ENCODE measurements around the gene C1orf56.
A peak's percentile ranks its signal among the peaks of the same experiment; 100 is the strongest.

The C1orf56 gene

GRCh38 chr1:151024540-151025146 is 22.9 kb upstream of the C1orf56 start:
- Histone ChIP-seq H3K9ac (ENCODE audit: low read depth, low read length) (no peak overlapping the region), H3K36me3 (ENCODE audit: control insufficient read depth, insufficient read depth, low read length) (peaks cover 31% of the 10 kb centered on the region), H3K9me3 (ENCODE audit: control insufficient read depth, insufficient read depth, low read length) (no peaks in the 10 kb centered on the region), H3K27me3 (ENCODE audit: control insufficient read depth, insufficient read depth, low read length) (no peaks in the 10 kb centered on the region), H3K27ac (ENCODE audit: low read depth, low read length) (no peak overlapping the region), H3K4me3 (ENCODE audit: low read depth, low read length) (no peak overlapping the region), H3K4me1 (ENCODE audit: control insufficient read depth, insufficient read depth, low read length) (no peaks in the 10 kb centered on the region)

GRCh38 chr1:151026460-151026859 is 21.1 kb upstream of the C1orf56 start:
- Histone ChIP-seq H3K9me3 (ENCODE audit: control insufficient read depth, insufficient read depth, low read length) (no peaks in the 10 kb centered on the region), H3K4me3 (ENCODE audit: low read depth, low read length) (no peak overlapping the region), H3K4me1 (ENCODE audit: control insufficient read depth, insufficient read depth, low read length) (no peaks in the 10 kb centered on the region), H3K27ac (ENCODE audit: low read depth, low read length) (no peak overlapping the region), H3K36me3 (ENCODE audit: control insufficient read depth, insufficient read depth, low read length) (peaks cover 43% of the 10 kb centered on the region), H3K27me3 (ENCODE audit: control insufficient read depth, insufficient read depth, low read length) (no peaks in the 10 kb centered on the region), H3K9ac (ENCODE audit: low read depth, low read length) (no peak overlapping the region)

DNA sequence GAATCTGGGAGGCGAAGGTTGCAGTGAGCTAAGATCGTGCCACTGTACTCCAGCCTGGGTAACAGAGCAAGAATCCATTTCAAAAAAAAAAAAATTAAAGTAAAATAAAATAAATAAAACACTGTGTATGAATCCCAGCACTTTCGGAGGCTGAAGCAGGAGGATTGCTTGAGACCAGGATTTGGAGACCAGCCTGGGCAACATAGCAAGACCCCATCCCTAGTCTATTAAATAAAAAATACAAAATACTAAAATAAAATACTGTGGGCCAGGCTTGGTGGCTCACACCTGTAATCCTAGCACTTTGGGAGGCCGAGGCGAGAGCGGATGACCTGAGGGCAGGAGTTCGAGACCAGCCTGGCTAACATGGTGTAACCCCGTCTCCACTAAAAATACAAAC is 15.4 kb upstream of the C1orf56 start:
- Histone ChIP-seq H3K9ac (ENCODE audit: low read depth, low read length) (no peak overlapping the region), H3K27me3 (ENCODE audit: control insufficient read depth, insufficient read depth, low read length) (no peaks in the 10 kb centered on the region), H3K9me3 (ENCODE audit: control insufficient read depth, insufficient read depth, low read length) (no peaks in the 10 kb centered on the region), H3K36me3 (ENCODE audit: control insufficient read depth, insufficient read depth, low read length) (peaks cover 44% of the 10 kb centered on the region), H3K27ac (ENCODE audit: low read depth, low read length) (no peak overlapping the region), H3K4me1 (ENCODE audit: control insufficient read depth, insufficient read depth, low read length) (peaks cover 7% of the 10 kb centered on the region), H3K4me3 (ENCODE audit: low read depth, low read length) (no peak overlapping the region)

DNA sequence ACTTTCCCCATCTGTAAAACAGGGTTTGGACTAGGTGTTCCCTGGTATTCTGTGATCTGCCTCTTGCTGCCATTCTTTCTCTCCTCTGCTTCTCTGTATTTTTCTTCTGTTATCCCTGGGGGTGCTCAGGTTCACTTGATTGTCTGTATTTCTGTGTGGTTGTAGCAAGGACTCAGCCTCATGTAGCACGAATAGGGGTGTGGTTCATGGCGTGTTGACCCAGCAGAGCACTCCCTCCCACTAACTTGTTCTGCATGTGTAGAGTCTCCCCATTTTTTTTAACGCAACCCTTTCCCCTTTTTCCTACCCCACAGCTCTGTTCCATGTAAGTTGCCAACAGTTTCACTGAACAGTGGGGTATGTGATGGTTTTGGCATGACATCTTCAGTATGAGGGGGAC is 12.4 kb upstream of the C1orf56 start:
- H3K9ac ChIP-seq (ENCODE audit: low read depth, low read length), result no peak overlapping the region
- H3K4me1 ChIP-seq (ENCODE audit: control insufficient read depth, insufficient read depth, low read length), result peaks cover 7% of the 10 kb centered on the region
- no peaks in the 10 kb centered on the region for H3K9me3 ChIP-seq (ENCODE audit: control insufficient read depth, insufficient read depth, low read length)
- no peak overlapping the region for H3K4me3 ChIP-seq (ENCODE audit: low read depth, low read length)
- no peak overlapping the region for H3K27ac ChIP-seq (ENCODE audit: low read depth, low read length)
- no peaks in the 10 kb centered on the region for H3K27me3 ChIP-seq (ENCODE audit: control insufficient read depth, insufficient read depth, low read length)
- peaks cover 26% of the 10 kb centered on the region for H3K36me3 ChIP-seq (ENCODE audit: control insufficient read depth, insufficient read depth, low read length)

DNA sequence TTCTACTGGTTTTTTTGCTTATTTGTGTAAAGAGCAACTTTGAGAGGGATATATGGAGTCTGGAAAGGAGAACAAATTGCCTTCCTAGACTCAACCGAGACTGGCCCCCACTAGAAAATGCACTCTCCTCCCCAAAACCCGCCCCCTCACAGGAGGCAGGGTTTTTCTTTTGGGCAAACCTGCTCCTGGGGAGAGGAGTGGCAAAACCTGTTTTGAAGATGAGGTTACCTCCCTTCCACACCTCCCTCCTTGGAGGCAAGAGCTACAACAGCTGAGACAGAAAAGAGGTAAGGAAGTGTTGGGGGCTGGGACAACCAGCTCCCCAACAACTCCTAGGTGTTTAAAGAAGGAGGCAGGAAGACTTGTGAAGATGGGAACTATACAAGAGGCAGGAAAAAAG is 11.2 kb upstream of the C1orf56 start, which contains the start of gene BNIPL:
TSS of gene BNIPL (plus strand) at position 231 of the 400 bp plus-strand sequence. CDS start at position 371, 140 bp downstream.
- H3K9ac ChIP-seq (ENCODE audit: low read depth, low read length), result no peak within 1 kb of the TSS
- peaks cover 7% of the 10 kb centered on the region for H3K4me1 ChIP-seq (ENCODE audit: control insufficient read depth, insufficient read depth, low read length)
- peak within 1 kb of the TSS; percentile 30; the same call in 1 of the 2 replicates for H3K4me3 ChIP-seq (ENCODE audit: low read depth, low read length)
- H3K36me3 ChIP-seq (ENCODE audit: control insufficient read depth, insufficient read depth, low read length), result peaks cover 17% of the 10 kb centered on the region
- no peaks in the 10 kb centered on the region for H3K9me3 ChIP-seq (ENCODE audit: control insufficient read depth, insufficient read depth, low read length)
- no peaks in the 10 kb centered on the region for H3K27me3 ChIP-seq (ENCODE audit: control insufficient read depth, insufficient read depth, low read length)
- peak within 1 kb of the TSS; percentile 39 for H3K27ac ChIP-seq (ENCODE audit: low read depth, low read length)

- H3K36me3 ChIP-seq (ENCODE audit: control insufficient read depth, insufficient read depth, low read length), result peaks cover 12% of the 10 kb centered on the region
- H3K27me3 ChIP-seq (ENCODE audit: control insufficient read depth, insufficient read depth, low read length), result no peaks in the 10 kb centered on the region
- H3K9me3 ChIP-seq (ENCODE audit: control insufficient read depth, insufficient read depth, low read length), result no peaks in the 10 kb centered on the region
- no peak overlapping the region for H3K9ac ChIP-seq (ENCODE audit: low read depth, low read length)
- peak overlapping the region; percentile 39 for H3K27ac ChIP-seq (ENCODE audit: low read depth, low read length)
- no peak overlapping the region for H3K4me3 ChIP-seq (ENCODE audit: low read depth, low read length)
- H3K4me1 ChIP-seq (ENCODE audit: control insufficient read depth, insufficient read depth, low read length), result peaks cover 7% of the 10 kb centered on the region
Observed at GRCh38 chr1:151037032-151037431, 10.5 kb upstream of the C1orf56 start.

DNA sequence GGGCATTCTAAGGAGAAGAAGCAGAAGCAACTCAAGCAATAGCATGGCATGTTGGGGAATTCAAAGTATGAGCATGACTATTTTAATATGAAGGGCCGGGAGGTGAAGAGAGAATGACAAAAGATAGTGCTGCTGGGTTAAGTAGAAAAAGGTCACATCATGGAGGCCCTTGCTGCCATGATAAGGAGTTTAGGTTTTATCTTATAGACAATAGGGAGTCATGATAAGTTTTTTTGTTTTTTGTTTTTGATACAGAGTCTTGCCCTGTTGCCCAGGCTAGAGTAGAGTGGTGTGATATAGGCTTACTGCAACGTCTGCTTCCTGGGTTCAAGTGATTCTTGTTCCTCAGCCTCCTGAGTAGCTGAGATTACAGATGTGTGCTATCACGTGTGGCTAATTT is 8.0 kb upstream of the C1orf56 start:
- peaks cover 7% of the 10 kb centered on the region for H3K4me1 ChIP-seq (ENCODE audit: control insufficient read depth, insufficient read depth, low read length)
- no peaks in the 10 kb centered on the region for H3K27me3 ChIP-seq (ENCODE audit: control insufficient read depth, insufficient read depth, low read length)
- H3K36me3 ChIP-seq (ENCODE audit: control insufficient read depth, insufficient read depth, low read length), result peaks cover 2% of the 10 kb centered on the region
- no peak overlapping the region for H3K9ac ChIP-seq (ENCODE audit: low read depth, low read length)
- no peak overlapping the region for H3K4me3 ChIP-seq (ENCODE audit: low read depth, low read length)
- H3K9me3 ChIP-seq (ENCODE audit: control insufficient read depth, insufficient read depth, low read length), result no peaks in the 10 kb centered on the region
- no peak overlapping the region for H3K27ac ChIP-seq (ENCODE audit: low read depth, low read length)

- Histone ChIP-seq H3K9me3 (ENCODE audit: control insufficient read depth, insufficient read depth, low read length) (no peaks in the 10 kb centered on the region), H3K4me1 (ENCODE audit: control insufficient read depth, insufficient read depth, low read length) (no peaks in the 10 kb centered on the region; the same call in 1 of the 2 replicates), H3K27me3 (ENCODE audit: control insufficient read depth, insufficient read depth, low read length) (no peaks in the 10 kb centered on the region), H3K9ac (ENCODE audit: low read depth, low read length) (no peak overlapping the region), H3K36me3 (ENCODE audit: control insufficient read depth, insufficient read depth, low read length) (no peaks in the 10 kb centered on the region), H3K4me3 (ENCODE audit: low read depth, low read length) (no peak overlapping the region), H3K27ac (ENCODE audit: low read depth, low read length) (no peak overlapping the region)
Observed at GRCh38 chr1:151043163-151043562, 4.4 kb upstream of the C1orf56 start.

DNA sequence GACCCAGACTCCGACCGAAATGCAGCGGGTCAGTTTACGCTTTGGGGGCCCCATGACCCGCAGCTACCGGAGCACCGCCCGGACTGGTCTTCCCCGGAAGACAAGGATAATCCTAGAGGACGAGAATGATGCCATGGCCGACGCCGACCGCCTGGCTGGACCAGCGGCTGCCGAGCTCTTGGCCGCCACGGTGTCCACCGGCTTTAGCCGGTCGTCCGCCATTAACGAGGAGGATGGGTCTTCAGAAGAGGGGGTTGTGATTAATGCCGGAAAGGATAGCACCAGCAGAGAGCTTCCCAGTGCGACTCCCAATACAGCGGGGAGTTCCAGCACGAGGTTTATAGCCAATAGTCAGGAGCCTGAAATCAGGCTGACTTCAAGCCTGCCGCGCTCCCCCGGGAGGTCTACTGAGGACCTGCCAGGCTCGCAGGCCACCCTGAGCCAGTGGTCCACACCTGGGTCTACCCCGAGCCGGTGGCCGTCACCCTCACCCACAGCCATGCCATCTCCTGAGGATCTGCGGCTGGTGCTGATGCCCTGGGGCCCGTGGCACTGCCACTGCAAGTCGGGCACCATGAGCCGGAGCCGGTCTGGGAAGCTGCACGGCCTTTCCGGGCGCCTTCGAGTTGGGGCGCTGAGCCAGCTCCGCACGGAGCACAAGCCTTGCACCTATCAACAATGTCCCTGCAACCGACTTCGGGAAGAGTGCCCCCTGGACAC is 534 bp downstream of the C1orf56 start:
- Histone ChIP-seq H3K27ac (ENCODE audit: low read depth, low read length) (peak overlapping the region; percentile 87), H3K9ac (ENCODE audit: low read depth, low read length) (peak overlapping the region; percentile 92), H3K4me1 (ENCODE audit: control insufficient read depth, insufficient read depth, low read length) (no peaks in the 10 kb centered on the region; the same call in 1 of the 2 replicates), H3K27me3 (ENCODE audit: control insufficient read depth, insufficient read depth, low read length) (no peaks in the 10 kb centered on the region), H3K4me3 (ENCODE audit: low read depth, low read length) (peak overlapping the region; percentile 86), H3K36me3 (ENCODE audit: control insufficient read depth, insufficient read depth, low read length) (peaks cover 30% of the 10 kb centered on the region), H3K9me3 (ENCODE audit: control insufficient read depth, insufficient read depth, low read length) (no peaks in the 10 kb centered on the region)

- Histone ChIP-seq H3K36me3 (ENCODE audit: control insufficient read depth, insufficient read depth, low read length) (peaks cover 36% of the 10 kb centered on the region), H3K9ac (ENCODE audit: low read depth, low read length) (no peak overlapping the region), H3K9me3 (ENCODE audit: control insufficient read depth, insufficient read depth, low read length) (no peaks in the 10 kb centered on the region), H3K4me1 (ENCODE audit: control insufficient read depth, insufficient read depth, low read length) (no peaks in the 10 kb centered on the region; the same call in 1 of the 2 replicates), H3K27ac (ENCODE audit: low read depth, low read length) (no peak overlapping the region), H3K4me3 (ENCODE audit: low read depth, low read length) (peak overlapping the region; percentile 86), H3K27me3 (ENCODE audit: control insufficient read depth, insufficient read depth, low read length) (no peaks in the 10 kb centered on the region)
Observed at GRCh38 chr1:151048645-151049032, 1.1 kb downstream of the C1orf56 start.

DNA sequence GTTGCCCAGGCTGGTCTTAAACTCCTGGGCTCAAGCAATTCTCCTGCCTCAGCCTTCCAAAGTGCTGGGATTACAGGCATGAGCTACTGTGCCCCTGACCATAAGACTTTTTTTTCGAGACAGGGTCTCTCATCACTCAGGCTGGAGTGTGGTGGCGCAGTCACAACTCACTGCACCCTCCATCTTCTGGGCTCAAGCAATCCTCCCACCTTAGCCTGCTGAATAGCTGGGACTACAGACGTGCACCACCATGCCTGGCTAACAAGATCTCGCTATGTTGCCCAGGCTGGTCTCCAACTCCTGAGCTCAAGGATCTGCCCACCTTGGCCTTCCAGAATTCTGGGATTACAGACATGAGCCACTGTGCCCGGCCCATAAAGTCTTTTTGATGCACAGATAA is 1.9 kb downstream of the C1orf56 start:
- H3K36me3 ChIP-seq (ENCODE audit: control insufficient read depth, insufficient read depth, low read length), result peaks cover 44% of the 10 kb centered on the region

More for the DNA sequence above, 1.9 kb downstream of the C1orf56 start:
- Histone ChIP-seq H3K27ac (ENCODE audit: low read depth, low read length) (no peak overlapping the region), H3K4me3 (ENCODE audit: low read depth, low read length) (no peak overlapping the region), H3K27me3 (ENCODE audit: control insufficient read depth, insufficient read depth, low read length) (no peaks in the 10 kb centered on the region), H3K9me3 (ENCODE audit: control insufficient read depth, insufficient read depth, low read length) (no peaks in the 10 kb centered on the region), H3K4me1 (ENCODE audit: control insufficient read depth, insufficient read depth, low read length) (no peaks in the 10 kb centered on the region; the same call in 1 of the 2 replicates), H3K9ac (ENCODE audit: low read depth, low read length) (no peak overlapping the region)

All from HUES48 (cell line).